Activated CD8-positive, alpha-beta memory T cell treated with anti-CD3 and anti-CD28 coated beads, Interleukin-2, amount 50 U/mL, for 48 hours (primary cell): ENCODE measurements around the gene CACNA1F.

Experiments used
- DNase-seq: peaks from one replicate; pipeline ENCODE4 v3.0.0-alpha.2; 2020

The CACNA1F gene

DNA sequence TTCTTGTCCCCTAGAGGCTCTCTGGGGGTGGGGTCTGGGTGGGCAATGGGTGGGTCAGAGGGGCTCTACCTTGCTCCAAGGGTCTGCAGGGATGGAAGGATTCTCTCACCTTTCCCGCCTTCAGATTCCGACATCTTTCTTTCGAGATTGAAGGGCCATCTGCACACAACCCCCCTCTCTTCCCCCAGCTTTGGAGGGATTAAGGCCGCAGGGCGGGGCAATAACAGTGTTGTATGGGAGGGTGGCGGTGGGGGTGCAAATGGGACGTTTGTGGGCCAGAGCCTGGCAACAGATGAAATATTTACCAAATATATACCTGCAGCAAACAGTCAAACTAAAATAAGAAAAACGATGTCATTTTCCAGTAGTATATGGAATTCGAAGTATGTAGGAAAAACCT is at the start of gene CACNA1F:
Gene CACNA1F, minus strand, starts transcription at position 165 of the 400 bp plus-strand sequence. Its CDS starts 31 bp downstream, at position 134.
- no peak for DNase-seq

DNA sequence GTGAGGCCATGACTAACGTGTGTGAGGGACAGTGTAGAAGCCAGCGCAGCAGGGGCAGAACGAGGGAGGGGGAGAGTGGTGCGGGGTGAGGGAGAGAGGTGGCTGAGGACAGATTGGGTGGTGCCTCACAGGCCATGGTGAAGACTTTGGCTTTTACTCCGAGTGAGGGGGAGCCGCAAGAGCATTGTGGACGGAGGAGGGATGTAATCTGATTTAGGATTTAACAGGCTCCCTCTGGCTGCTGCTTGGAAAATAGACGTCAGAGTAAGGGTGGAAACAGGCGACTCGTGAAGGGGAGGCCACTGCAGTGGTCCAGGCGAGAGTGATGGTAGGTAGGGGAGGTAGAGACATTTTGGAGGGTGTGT is 49.5 kb upstream of the CACNA1F start:
- DNase-seq: no peak

GRCh38 chrX:49278081-49278480 is 44.9 kb upstream of the CACNA1F start:
- no peak for DNase-seq

DNA sequence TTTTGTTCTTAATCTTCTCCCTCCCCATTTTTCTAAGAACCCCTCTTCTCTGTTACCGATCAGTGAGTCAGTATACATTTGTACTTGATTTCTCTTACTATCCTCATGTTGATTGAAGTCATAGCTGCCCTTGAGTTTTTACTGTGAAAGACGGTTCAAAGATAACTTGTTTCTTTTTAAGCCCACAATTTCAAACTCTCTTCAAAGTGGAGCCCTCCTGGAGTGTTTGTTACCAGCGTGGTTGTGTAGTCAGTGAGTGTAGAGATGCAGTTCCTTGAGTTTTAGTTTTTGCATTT is 44.3 kb upstream of the CACNA1F start:
- no peak for DNase-seq

DNA sequence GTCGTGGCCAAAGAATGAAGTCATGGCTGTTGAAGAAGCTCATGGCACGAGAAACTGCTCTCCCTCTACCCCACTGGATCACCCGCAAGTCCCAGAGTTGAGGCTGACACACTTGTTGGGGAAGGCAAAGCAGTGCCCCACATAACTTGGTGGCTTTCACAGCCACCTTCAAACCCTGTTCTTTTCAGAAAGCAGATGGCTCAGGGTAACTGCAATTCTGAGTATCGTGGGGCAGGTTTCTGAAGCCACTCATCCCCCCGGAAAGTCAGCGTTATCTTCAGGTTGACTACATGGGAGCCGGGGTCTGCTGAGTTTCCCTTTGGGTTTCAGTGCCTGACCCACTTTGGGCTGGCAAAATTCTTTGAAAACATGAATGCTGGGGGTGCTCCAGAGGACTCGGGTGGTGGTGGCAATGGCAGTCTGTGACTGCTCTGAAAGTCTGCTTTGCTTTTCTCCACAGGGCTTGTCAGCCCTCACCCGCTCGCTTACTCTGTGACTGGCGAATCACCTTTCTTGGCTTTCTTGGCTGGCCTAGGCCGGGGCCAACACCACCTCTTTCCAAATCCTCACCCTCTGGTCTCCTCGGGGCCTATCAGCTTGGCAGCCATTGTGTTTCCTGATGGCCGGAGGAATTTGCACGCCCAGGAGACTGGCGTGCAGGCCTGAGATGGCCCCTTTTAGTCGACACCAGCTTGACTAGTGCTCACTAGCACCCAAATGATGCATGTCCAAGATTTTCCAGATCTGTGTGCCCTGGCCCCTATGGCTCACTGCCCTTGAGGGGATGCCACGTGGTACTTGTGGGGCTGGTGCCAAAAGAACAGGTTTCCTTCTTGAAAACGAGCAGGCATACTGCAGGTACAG is 43.8 kb upstream of the CACNA1F start:
- peak; percentile 61 for DNase-seq

GRCh38 chrX:49276207-49276606 is 43.1 kb upstream of the CACNA1F start:
- DNase-seq: no peak

- DNase-seq: no peak
Measured at GRCh38 chrX:49273181-49273727, 40.1 kb upstream of the CACNA1F start.

GRCh38 chrX:49272421-49272820 is 39.3 kb upstream of the CACNA1F start:
- DNase-seq: no peak

GRCh38 chrX:49271341-49271740 is 38.2 kb upstream of the CACNA1F start:
- no peak for DNase-seq

DNA sequence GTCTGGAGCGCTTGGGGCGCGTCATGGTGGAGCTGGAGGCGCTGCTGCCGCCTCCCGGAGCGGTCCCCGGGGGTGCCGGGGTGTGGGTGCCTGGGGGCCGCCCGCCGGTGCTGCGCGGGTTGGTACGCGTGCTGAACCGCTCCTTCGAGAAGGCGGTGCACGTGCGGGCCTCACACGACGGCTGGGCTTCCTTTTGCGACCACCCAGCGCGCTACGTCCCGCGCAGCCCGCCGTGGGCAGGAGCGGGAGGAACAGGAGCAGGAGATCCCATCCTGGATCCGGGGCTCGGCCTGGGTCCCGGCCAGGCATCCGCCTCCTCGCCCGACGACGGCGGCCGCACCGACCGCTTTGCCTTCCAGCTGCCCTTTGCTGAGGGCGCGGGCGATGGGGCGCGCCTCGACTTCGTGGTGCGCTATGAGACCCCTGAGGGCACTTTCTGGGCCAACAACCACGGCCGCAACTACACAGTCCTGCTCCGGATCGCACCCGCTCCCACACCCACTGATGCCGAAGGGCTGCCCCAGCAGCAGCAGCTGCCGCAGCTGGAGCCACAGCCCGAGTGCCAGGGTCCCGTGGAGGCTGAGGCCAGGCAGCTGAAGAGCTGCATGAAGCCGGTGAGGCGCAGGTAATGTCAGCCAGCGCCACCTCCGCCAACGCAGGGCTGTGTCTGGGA is 37.2 kb upstream of the CACNA1F start:
- no peak for DNase-seq

GRCh38 chrX:49269767-49270248 is 36.7 kb upstream of the CACNA1F start, which contains the start of gene PPP1R3F:
Gene PPP1R3F (plus strand): TSS chrX:49269793. CDS start chrX:49269870, 77 bp downstream.
- DNase-seq: peak; percentile 69

- peak; percentile 90 for DNase-seq
Measured at GRCh38 chrX:49269010-49269766, 36.0 kb upstream of the CACNA1F start.

DNA sequence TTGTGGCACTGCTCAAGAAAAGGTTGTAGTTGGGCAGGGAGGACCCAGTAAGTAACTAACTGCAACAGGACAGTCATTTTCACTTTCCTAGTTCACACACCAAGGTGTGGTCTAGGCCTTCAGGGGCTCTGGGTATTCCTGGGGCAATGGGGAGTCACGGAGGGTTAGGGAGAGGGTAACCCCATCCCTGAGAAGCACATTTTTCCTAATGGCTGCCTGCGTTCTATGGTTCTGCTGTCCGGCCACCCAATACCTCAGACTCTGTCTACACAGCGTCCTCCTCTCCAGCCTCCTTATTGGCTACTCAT is 35.5 kb upstream of the CACNA1F start:
- no peak for DNase-seq

DNA sequence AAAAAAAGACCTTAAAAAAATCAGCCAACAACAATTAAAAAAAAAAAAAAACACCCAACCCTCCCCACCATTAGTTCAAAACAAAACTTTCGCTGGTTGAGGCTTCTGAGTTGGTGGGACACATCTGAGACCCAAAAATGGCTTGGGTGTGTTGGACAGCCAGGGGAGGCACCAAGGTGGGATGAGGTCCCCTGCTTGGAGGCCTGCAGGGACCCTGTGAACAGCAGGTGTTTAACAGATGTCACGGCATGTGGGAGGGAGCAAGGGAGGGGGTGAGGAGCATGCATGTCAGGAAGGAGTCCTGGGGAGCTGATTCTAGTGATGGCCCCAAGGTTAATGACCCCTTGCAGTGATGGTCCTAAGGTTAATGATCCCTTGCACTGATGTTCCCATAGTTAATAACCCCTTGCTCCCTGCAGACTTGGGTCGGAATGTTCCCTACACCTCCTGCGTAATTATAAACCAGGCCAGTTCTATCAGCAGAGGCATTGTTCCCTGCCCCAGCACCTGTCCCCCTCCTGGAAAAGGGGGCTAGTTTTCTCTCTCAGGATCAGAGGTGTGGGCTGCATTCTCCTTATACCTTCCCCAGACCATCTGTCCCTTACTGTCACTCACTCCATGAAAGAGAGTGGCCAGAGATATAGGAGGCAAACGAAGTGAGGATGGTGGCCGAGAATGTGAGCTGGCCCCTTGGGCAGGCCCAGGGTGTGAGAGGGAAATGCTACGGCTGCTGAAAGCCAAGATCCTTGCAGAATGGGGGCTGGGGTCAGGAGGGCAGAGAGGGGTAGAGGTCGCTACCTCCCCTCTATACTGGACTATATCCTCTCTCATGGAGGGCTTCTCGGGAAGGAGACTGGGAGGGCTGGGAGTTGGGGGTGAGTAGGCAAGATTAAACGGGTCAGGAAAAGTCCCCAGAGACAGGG is 33.6 kb upstream of the CACNA1F start:
- no peak for DNase-seq

DNA sequence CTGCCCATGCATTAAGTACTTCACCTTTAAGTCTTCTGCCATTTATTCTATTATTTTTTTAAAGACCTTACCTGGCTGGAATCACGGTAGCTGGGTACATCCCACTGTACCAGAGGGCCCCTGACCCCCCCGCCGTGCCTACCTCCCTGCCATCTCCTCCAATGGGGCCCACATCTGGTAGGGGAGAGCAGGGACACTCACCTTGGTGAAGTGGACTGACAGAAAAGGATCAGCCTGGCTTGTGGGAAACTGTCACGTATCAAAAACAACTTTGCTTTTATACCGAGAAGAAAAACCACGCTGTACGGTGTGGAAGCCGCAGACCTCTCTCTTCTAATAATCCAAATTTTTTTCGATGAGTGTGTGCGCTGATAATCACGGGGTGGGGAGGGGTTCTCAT is 31.3 kb upstream of the CACNA1F start, which contains the start of gene FOXP3:
Gene FOXP3, minus strand, starts transcription at position 251 of the 400 bp plus-strand sequence. CDS start 6,205 bp downstream, outside the sequence.
- DNase-seq: no peak

DNA sequence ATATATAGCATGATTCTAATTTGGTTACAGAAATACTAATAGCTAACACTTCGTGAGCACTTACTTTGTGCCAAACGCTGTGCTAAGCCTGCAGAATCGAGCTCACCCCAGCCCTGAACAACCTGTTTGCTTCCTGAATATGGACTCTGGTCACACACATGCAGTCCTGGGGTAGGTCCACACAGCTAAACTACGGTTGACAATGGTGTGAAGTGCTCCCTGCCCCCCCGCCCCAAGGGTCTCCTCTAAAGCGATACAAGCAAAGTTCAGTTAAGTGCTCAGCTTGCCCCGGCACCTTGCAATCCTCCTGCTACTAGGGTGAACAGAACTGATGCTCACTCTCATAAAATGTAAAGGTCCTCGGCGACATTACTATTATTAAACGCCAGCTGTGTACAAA is 30.5 kb upstream of the CACNA1F start:
- DNase-seq: no peak

- DNase-seq: no peak
Measured at GRCh38 chrX:49262603-49263002, 29.5 kb upstream of the CACNA1F start.

DNA sequence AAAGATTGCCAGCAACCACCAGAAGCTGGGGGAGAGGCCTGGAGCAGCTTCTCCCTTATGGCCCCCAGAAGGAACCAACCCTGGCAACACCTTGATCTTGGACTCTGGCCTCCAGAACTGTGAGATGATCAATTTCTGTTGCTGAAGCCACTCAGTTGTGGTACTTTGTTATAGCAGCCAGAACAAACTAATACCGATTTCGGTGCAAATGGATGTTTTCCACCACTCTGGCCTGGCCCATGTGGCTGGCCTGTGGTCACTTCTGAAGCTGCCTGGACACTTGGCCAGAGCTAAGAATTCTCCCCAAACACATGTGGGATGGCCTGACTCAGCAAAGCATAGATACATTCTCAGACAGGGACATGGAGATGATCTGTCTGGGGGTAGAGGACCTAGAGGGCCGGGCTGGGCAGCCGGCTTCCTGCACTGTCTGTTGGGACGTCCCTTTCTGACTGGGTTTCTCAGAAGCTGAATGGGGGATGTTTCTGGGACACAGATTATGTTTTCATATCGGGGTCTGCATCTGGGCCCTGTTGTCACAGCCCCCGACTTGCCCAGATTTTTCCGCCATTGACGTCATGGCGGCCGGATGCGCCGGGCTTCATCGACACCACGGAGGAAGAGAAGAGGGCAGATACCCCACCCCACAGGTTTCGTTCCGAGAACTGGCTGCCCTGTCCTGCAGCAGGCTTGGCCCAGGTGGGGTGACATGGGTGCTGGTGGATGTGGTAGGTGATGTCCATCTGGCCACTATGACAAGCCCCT is 27.3 kb upstream of the CACNA1F start:
- no peak for DNase-seq

- DNase-seq: no peak
Measured at GRCh38 chrX:49258749-49259124, 25.6 kb upstream of the CACNA1F start.

GRCh38 chrX:49257846-49258748 is 25.0 kb upstream of the CACNA1F start:
- DNase-seq: no peak
